PC-9 (cell line): ENCODE results near the gene GRB14.

Source experiments
- CTCF ChIP-seq: fragments of 200-600 bp; sonication (generic); conservative IDR thresholded peaks from 2 replicates; pipeline ENCODE4 v1.6.1; 2017; ENCODE audit warnings: mixed run types, antibody characterized with exemption, mild to moderate bottlenecking, moderate library complexity
- EZH2 ChIP-seq: fragments of 200-600 bp; sonication (generic); IDR thresholded peaks from 2 replicates; pipeline ENCODE4 v1.8.0; 2017; ENCODE audit warnings: antibody characterized with exemption, low read depth

- TF ChIP-seq CTCF (no peak), EZH2 (no peak)
These were observed 98.7 kb downstream of the GRB14 start for GRCh38 chr2:164522561-164522981.
